ENCODE results near the gene MDP1.

MDP1 gene

DNA sequence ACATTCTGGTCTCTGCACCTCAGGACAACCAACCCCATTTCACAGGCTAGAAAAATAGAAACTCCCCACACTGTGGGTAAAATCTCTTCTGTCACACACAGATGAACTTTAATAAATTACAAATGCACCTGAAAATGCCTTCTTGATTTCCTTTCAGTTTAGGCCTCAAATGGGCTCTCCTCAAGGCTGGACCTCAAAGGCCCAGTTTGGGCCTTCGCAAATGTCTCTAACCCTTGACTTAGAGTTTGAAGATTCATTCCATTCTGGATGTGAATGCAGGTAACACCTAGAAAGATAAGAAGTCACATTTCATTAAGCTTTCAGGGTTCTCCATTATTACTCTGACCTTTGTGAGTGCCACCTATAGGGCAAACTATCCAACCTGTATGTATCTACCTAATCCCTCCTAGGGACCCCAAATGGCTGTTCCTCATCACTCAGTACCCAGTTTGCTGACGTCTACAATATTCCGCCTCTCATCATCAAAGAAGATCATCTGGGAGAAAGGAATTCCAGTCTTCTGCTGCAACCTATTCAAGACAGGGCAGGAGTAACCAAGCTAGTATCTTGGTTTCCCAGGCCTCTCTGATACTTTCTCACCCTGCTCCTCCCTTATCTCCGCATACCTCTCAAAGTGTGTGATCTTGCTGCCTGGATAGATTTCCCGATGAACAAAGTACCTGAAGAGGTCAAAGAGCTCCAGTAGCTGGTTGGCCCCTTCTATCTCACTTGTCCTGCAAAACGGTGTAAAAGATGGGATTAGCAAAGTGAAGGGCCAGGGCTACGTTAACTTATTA lies 1.8 kb downstream of the MDP1 start:
- TF ChIP-seq ZNF565 (CRISPR knock-in tag; conservative IDR thresholded peaks at IDR 0.05; ENCODE audit: low read depth) (no peak), GLIS3 (CRISPR knock-in tag; IDR thresholded peaks at IDR 0.05) (no peak), ISL1 (CRISPR knock-in tag; IDR thresholded peaks at IDR 0.05) (no peak), BACH2 (CRISPR knock-in tag; IDR thresholded peaks at IDR 0.05; ENCODE audit: borderline replicate concordance) (no peak), ARNTL (CRISPR knock-in tag; IDR thresholded peaks at IDR 0.05; ENCODE audit: borderline replicate concordance, low read depth) (no peak), TCF4 (CRISPR knock-in tag; IDR thresholded peaks at IDR 0.05; ENCODE audit: borderline replicate concordance) (no peak), ZFP30 (CRISPR knock-in tag; IDR thresholded peaks at IDR 0.05) (no peak), ESRRG (CRISPR knock-in tag; IDR thresholded peaks at IDR 0.05) (no peak), CSDC2 (CRISPR knock-in tag; IDR thresholded peaks at IDR 0.05) (no peak), SNAI2 (CRISPR knock-in tag; IDR thresholded peaks at IDR 0.05) (no peak), ZC3H10 (CRISPR knock-in tag; IDR thresholded peaks at IDR 0.05) (no peak), ZNF70 (CRISPR knock-in tag; IDR thresholded peaks at IDR 0.05) (no peak), PPARA (CRISPR knock-in tag; IDR thresholded peaks at IDR 0.05; ENCODE audit: borderline replicate concordance) (no peak)
- TF ChIP-seq, protein P1, sequence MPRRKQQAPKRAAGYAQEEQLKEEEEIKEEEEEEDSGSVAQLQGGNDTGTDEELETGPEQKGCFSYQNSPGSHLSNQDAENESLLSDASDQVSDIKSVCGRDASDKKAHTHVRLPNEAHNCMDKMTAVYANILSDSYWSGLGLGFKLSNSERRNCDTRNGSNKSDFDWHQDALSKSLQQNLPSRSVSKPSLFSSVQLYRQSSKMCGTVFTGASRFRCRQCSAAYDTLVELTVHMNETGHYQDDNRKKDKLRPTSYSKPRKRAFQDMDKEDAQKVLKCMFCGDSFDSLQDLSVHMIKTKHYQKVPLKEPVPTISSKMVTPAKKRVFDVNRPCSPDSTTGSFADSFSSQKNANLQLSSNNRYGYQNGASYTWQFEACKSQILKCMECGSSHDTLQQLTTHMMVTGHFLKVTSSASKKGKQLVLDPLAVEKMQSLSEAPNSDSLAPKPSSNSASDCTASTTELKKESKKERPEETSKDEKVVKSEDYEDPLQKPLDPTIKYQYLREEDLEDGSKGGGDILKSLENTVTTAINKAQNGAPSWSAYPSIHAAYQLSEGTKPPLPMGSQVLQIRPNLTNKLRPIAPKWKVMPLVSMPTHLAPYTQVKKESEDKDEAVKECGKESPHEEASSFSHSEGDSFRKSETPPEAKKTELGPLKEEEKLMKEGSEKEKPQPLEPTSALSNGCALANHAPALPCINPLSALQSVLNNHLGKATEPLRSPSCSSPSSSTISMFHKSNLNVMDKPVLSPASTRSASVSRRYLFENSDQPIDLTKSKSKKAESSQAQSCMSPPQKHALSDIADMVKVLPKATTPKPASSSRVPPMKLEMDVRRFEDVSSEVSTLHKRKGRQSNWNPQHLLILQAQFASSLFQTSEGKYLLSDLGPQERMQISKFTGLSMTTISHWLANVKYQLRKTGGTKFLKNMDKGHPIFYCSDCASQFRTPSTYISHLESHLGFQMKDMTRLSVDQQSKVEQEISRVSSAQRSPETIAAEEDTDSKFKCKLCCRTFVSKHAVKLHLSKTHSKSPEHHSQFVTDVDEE (CRISPR knock-in tag; IDR thresholded peaks at IDR 0.05) = no peak
- TF ChIP-seq, protein P2, sequence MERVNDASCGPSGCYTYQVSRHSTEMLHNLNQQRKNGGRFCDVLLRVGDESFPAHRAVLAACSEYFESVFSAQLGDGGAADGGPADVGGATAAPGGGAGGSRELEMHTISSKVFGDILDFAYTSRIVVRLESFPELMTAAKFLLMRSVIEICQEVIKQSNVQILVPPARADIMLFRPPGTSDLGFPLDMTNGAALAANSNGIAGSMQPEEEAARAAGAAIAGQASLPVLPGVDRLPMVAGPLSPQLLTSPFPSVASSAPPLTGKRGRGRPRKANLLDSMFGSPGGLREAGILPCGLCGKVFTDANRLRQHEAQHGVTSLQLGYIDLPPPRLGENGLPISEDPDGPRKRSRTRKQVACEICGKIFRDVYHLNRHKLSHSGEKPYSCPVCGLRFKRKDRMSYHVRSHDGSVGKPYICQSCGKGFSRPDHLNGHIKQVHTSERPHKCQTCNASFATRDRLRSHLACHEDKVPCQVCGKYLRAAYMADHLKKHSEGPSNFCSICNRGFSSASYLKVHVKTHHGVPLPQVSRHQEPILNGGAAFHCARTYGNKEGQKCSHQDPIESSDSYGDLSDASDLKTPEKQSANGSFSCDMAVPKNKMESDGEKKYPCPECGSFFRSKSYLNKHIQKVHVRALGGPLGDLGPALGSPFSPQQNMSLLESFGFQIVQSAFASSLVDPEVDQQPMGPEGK (CRISPR knock-in tag; IDR thresholded peaks at IDR 0.05; ENCODE audit: borderline replicate concordance) = no peak
- TF ChIP-seq, protein P3, sequence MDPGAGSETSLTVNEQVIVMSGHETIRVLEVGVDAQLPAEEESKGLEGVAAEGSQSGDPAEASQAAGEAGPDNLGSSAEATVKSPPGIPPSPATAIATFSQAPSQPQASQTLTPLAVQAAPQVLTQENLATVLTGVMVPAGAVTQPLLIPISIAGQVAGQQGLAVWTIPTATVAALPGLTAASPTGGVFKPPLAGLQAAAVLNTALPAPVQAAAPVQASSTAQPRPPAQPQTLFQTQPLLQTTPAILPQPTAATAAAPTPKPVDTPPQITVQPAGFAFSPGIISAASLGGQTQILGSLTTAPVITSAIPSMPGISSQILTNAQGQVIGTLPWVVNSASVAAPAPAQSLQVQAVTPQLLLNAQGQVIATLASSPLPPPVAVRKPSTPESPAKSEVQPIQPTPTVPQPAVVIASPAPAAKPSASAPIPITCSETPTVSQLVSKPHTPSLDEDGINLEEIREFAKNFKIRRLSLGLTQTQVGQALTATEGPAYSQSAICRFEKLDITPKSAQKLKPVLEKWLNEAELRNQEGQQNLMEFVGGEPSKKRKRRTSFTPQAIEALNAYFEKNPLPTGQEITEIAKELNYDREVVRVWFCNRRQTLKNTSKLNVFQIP (CRISPR knock-in tag; IDR thresholded peaks at IDR 0.05; ENCODE audit: borderline replicate concordance, low read depth) = no peak
- TF ChIP-seq, protein P4, sequence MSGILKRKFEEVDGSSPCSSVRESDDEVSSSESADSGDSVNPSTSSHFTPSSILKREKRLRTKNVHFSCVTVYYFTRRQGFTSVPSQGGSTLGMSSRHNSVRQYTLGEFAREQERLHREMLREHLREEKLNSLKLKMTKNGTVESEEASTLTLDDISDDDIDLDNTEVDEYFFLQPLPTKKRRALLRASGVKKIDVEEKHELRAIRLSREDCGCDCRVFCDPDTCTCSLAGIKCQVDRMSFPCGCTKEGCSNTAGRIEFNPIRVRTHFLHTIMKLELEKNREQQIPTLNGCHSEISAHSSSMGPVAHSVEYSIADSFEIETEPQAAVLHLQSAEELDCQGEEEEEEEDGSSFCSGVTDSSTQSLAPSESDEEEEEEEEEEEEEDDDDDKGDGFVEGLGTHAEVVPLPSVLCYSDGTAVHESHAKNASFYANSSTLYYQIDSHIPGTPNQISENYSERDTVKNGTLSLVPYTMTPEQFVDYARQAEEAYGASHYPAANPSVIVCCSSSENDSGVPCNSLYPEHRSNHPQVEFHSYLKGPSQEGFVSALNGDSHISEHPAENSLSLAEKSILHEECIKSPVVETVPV (CRISPR knock-in tag; IDR thresholded peaks at IDR 0.05) = no peak
- ATAC-seq = no peak

DNA sequence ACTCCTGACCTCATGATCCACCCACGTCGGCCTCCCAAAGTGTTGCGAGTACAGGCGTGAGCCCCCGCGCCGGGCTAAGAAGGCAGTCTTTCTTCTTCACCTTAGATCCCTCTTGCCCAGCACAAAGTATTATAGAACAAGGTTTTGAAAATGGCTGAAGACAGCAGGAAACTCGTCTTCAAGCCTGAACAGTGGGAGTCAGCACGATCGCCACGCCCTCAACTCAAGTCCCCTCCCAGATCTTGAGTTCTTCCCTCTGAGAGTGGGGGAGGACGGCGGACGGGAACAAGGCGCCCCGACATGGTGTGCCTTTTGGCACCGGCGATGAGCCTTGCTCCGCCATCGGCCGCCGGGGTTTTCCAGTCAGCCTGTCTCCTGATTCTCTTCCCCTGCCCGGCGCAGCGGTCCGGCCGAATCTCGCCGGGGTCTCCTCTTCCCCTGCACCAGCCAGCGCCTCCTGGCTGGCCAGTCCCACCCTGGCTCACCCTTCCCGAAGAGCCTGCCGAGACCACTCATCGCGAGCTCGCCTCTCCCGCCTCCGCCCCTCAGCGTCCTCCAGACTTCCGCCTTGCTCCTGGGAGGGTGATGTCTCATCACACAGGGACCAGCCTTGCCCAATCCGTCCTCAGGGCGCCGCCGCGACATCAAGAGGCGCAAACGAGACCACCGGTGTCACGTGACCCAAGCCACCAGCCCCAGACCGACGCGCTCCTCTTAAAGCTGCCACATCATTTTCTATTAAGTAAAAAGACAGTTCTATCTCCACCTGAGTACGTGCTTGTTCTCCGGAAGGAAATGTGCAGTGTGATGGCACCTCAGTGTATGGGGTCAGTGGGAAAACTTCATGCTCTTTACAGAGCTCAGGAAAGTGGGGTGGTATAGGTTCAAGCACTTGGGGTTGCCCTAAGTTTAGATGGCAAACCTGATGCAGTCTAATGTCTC lies 2.7 kb downstream of the MDP1 start, which contains the start of gene CHMP4A:
CHMP4A (minus strand) TSS at position 565 of the 942 bp plus-strand sequence; CDS start at position 516, 49 bp downstream.
- TF ChIP-seq GLIS3 (CRISPR knock-in tag; IDR thresholded peaks at IDR 0.05) (peak; percentile 71; the same call in 1 of the 2 replicates), ZFP3 (CRISPR knock-in tag; IDR thresholded peaks at IDR 0.05) (0 out of 2 replicates have a peak, but pooled peaks have one; percentile 43), CSDC2 (CRISPR knock-in tag; IDR thresholded peaks at IDR 0.05) (peak; percentile 56; the same call in 1 of the 2 replicates), ZFP30 (CRISPR knock-in tag; IDR thresholded peaks at IDR 0.05) (no peak), RARB (CRISPR knock-in tag; IDR thresholded peaks at IDR 0.05) (0 out of 2 replicates have a peak, but pooled peaks have one; percentile 36)
- TF ChIP-seq, protein P2 (CRISPR knock-in tag; IDR thresholded peaks at IDR 0.05; ENCODE audit: borderline replicate concordance) = peak; percentile 83
- TF ChIP-seq, protein P4 (CRISPR knock-in tag; IDR thresholded peaks at IDR 0.05) = 0 out of 2 replicates have a peak, but pooled peaks have one; percentile 65
- TF ChIP-seq, protein P1 (CRISPR knock-in tag; IDR thresholded peaks at IDR 0.05) = no peak
- ATAC-seq = peak; percentile 91

Measured in SK-N-SH treated with all-trans-retinoic acid at 6 μM for 48 hours (cell line).